ENCODE results near the gene CSAG2.
"Not testable (repeated sequence)": the region's sequence is repeated elsewhere in the genome, so short reads cannot be mapped to it uniquely, and the experiment has no call there.

The CSAG2 gene

DNA sequence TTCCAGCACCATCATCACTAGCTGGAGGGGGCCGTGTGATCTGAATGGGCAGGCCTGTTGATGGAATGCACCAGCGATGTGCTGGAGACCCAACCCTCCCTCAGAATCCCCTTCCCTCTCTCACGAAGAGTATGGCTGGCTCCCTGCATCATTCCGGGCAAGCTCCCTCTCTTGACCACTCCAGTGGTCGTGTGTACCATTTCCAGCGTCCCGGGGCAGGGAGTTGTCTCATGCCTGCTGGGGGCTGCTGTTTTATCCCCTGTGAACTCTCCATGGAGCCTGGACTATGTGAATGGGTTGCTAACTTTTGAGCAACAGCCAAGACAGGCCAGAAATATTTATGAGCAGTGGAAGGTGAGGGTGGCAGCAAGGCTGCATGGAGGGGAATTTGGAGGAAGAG, 16.3 kb upstream of the CSAG2 start:
- no peak for DNase-seq (ENCODE audit: low read depth)
- H3K4me3 ChIP-seq (ENCODE audit: low read length): no peak overlapping the region
- TF ChIP-seq, protein P1, sequence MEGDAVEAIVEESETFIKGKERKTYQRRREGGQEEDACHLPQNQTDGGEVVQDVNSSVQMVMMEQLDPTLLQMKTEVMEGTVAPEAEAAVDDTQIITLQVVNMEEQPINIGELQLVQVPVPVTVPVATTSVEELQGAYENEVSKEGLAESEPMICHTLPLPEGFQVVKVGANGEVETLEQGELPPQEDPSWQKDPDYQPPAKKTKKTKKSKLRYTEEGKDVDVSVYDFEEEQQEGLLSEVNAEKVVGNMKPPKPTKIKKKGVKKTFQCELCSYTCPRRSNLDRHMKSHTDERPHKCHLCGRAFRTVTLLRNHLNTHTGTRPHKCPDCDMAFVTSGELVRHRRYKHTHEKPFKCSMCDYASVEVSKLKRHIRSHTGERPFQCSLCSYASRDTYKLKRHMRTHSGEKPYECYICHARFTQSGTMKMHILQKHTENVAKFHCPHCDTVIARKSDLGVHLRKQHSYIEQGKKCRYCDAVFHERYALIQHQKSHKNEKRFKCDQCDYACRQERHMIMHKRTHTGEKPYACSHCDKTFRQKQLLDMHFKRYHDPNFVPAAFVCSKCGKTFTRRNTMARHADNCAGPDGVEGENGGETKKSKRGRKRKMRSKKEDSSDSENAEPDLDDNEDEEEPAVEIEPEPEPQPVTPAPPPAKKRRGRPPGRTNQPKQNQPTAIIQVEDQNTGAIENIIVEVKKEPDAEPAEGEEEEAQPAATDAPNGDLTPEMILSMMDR (IDR thresholded peaks at IDR 0.05; ENCODE audit: insufficient read depth, low read depth, low read length, missing control alignments): no peak

DNA sequence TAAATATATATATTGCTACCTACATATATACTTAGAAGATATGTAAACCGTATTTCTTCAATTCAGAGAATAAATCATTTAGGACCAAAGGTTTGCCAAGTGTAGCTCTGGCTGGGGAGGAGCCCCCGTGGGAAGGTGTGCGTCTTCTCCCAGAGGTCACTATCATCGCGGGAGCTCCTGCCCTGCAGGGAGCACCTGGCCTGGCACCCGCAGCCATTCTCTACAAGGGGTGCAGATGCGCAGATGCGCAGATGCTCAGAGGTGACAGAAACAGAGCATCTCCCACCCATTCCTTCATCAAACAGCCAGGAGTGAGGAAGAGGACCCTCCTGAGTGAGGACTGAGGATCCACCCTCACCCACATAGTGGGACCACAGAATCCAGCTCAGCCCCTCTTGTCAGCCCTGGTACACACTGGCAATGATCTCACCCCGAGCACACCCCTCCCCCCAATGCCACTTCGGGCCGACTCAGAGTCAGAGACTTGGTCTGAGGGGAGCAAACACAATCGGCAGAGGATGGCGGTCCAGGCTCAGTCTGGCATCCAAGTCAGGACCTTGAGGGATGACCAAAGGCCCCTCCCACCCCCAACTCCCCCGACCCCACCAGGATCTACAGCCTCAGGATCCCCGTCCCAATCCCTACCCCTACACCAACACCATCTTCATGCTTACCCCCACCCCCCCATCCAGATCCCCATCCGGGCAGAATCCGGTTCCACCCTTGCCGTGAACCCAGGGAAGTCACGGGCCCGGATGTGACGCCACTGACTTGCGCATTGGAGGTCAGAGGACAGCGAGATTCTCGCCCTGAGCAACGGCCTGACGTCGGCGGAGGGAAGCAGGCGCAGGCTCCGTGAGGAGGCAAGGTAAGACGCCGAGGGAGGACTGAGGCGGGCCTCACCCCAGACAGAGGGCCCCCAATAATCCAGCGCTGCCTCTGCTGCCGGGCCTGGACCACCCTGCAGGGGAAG, 5.0 kb upstream of the CSAG2 start, which contains the start of gene MAGEA2B:
MAGEA2B (plus strand) TSS at position 814 of the 973 bp plus-strand sequence. CDS start 2,479 bp downstream, outside the sequence.
- H3K4me3 ChIP-seq (ENCODE audit: low read length); DNase-seq (ENCODE audit: low read depth): not testable (repeated sequence)

DNA sequence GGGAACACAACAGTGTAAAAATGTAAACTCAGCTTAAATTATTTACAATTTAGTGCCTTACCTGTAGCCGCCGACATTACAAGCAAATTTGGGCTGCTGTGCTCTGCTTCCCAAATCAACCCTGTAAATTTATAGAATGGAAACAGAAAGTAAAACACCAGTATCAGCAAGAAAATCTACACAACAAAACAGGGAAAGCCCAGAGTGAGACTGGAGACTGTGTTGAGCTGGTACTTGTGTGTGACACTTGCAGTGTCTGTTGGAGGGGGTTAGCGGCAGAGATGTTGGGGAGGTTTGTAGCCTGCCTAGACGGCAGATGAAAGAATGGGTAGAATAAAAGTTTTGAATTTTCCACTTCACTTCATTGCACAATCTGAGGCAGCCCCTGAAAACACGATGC, 4.1 kb upstream of the CSAG2 start:
- DNase-seq (ENCODE audit: low read depth); H3K4me3 ChIP-seq (ENCODE audit: low read length): not testable (repeated sequence)

DNA sequence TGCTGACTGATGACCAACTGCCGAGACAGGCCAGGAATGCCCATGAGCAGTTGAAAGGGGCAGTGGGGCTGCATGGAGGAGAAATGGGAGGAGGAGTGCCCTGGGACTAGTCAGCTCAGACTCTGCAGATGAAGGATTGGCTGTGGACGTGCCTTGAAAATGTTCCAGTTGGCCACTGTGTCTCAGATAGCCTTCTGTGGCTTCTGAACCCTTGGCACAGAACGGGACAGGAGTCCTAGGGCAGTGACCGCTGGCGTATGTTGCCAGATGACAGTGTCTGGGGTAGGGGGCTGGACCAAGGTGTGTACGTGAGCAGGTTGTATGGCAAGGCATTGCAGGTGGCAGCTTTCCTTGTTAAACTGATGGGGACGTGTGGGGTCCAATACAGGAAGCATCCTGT, 2.6 kb downstream of the CSAG2 start:
- H3K4me3 ChIP-seq (ENCODE audit: low read length); DNase-seq (ENCODE audit: low read depth): not testable (repeated sequence)

DNA sequence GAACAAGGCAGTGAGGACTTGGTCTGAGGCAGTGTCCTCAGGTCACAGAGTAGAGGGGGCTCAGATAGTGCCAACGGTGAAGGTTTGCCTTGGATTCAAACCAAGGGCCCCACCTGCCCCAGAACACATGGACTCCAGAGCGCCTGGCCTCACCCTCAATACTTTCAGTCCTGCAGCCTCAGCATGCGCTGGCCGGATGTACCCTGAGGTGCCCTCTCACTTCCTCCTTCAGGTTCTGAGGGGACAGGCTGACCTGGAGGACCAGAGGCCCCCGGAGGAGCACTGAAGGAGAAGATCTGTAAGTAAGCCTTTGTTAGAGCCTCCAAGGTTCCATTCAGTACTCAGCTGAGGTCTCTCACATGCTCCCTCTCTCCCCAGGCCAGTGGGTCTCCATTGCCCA, 8.7 kb downstream of the CSAG2 start:
- DNase-seq (ENCODE audit: low read depth); H3K4me3 ChIP-seq (ENCODE audit: low read length): not testable (repeated sequence)

DNA sequence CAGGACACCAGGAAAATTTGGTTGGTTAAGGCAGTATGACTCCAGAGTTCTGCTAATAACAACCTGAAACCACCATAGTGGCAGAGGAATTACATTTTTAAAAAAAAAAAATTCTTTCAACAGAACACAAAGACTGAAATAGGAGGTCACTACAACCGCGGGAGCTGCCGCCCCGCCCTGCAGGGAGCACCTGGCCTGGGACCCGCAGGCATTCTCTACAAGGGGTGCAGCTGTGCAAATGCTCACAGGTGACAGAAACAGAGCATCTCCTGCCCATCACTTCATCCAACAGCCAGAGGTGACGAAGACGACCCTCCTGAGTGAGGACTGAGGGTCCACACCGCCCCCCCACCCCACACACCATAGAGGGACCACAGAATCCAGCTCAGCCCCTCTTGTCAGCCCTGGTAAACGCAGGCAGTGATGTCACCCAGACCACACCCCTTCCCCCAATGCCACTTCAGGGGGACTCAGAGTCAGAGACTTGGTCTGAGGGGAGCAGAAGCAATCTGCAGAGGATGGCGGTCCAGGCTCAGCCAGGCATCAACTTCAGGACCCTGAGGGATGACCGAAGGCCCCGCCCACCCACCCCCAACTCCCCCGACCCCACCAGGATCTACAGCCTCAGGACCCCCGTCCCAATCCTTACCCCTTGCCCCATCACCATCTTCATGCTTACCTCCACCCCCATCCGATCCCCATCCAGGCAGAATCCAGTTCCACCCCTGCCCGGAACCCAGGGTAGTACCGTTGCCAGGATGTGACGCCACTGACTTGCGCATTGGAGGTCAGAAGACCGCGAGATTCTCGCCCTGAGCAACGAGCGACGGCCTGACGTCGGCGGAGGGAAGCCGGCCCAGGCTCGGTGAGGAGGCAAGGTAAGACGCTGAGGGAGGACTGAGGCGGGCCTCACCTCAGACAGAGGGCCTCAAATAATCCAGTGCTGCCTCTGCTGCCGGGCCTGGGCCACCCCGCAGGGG, 10.8 kb downstream of the CSAG2 start, which contains the start of gene MAGEA3:
MAGEA3 (plus strand) TSS at position 843 of the 980 bp plus-strand sequence. CDS start 2,039 bp downstream, outside the sequence.
- not testable (repeated sequence) for H3K4me3 ChIP-seq (ENCODE audit: low read length); DNase-seq (ENCODE audit: low read depth)

DNA sequence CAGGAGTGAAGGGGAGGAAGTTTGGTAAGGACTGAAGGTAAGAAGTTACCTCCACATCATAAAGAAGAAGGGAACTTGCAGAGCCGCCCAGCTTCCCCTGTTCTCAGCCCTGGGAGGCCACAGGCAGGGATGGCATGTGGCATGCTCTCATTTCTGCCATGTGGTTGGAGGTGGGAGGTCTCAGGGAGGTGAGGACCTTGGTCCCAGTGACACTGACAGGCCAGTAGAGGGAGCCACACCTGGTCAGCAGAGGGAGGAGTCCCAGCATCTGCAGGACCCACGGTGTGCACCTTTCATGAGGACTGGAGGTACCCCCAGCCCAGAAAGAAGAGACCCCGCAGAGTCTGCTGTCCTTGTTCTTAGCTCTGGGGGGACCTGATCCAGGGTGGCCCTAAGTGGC, 28.1 kb downstream of the CSAG2 start:
- H3K4me3 ChIP-seq (ENCODE audit: low read length); DNase-seq (ENCODE audit: low read depth): not testable (repeated sequence)

DNA sequence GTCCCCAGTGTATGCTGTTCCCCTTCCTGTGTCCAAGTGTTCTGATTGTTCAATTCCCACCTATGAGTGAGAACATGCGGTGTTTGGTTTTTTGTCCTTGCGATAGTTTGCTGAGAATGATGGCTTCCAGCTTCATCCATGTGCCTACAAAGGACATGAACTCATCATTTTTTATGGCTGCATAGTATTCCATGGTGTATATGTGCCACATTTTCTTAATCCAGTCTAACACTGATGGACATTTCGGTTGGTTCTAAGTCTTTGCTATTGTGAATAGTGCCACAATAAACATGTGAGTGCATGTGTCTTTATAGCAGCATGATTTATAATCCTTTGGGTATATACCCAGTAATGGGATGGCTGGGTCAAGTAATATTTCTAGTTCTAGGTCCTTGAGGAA, 34.4 kb downstream of the CSAG2 start:
- DNase-seq (ENCODE audit: low read depth); H3K4me3 ChIP-seq (ENCODE audit: low read length): not testable (repeated sequence)

DNA sequence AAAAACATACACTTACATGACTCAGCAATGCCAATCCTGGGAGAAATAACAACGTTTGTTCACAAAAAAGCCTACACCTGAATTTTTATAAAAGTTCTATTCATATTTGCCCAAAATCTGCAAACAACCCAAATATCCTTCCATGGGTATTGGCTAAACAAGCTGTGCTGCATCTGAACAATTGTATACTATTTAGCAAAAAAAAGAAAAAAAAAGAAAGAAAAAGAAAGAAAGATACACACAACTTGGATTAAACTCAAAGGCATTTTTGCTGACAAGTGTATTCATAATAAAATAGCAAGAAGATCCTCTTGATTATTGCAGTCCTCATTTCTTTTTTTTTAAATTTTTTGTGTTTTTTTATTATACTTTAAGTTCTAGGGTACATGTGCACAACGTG, 34.9 kb downstream of the CSAG2 start:
- no peak overlapping the region for H3K4me3 ChIP-seq (ENCODE audit: low read length)
- no peak for DNase-seq (ENCODE audit: low read depth)
- TF ChIP-seq, protein P1 (IDR thresholded peaks at IDR 0.05; ENCODE audit: insufficient read depth, low read depth, low read length, missing control alignments): no peak

DNA sequence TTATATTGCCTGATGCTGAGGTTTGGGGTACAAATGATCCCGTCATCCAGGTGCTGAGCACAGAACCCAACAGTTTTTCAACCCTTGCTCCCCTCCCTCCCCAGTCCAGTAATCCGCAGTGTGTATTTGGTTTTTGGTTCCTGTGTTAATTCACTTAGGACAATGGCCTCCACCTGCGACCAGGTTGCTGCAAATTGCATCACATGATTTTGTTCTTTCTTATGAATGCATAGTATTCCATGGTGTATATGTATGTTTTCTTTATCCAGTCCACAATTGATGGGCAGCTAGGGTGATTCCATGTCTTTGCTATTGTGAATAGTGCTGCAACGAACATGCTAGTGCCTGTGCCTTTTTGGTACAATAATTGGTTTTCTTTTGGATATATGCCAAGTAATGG, 46.0 kb downstream of the CSAG2 start:
- TF ChIP-seq, protein P1 (IDR thresholded peaks at IDR 0.05; ENCODE audit: insufficient read depth, low read depth, low read length, missing control alignments): no peak
- no peak overlapping the region for H3K4me3 ChIP-seq (ENCODE audit: low read length)
- DNase-seq (ENCODE audit: low read depth): no peak
